GM18517 (cell line): ENCODE results near the gene PRMT2.
A peak's percentile ranks its signal among the peaks of the same experiment; 100 is the strongest.

Source experiments
- ATAC-seq: cut with Tn5 transposase; IDR thresholded peaks from one replicate; pipeline ENCODE4 v1.9.1; 2021; ENCODE audit warnings: mild to moderate bottlenecking, moderate library complexity; ENCODE audit not compliant: unreplicated experiment

Gene PRMT2

GRCh38 chr21:46635324-46636180, at the start of gene PRMT2:
TSS of gene PRMT2 (plus strand) at chr21:46635674. CDS start at chr21:46636952, 1,278 bp downstream.
- peak; percentile 85 for ATAC-seq

GRCh38 chr21:46594276-46594675, 41.2 kb upstream of the PRMT2 start:
- ATAC-seq = no peak

GRCh38 chr21:46596201-46596600, 39.3 kb upstream of the PRMT2 start:
- ATAC-seq = no peak

- ATAC-seq = no peak
Measured at GRCh38 chr21:46597031-46597430, 38.4 kb upstream of the PRMT2 start.

- ATAC-seq = no peak
Measured at GRCh38 chr21:46597896-46598343, 37.6 kb upstream of the PRMT2 start.

GRCh38 chr21:46598581-46599572, 36.6 kb upstream of the PRMT2 start:
- ATAC-seq = no peak

GRCh38 chr21:46600305-46600704, 35.2 kb upstream of the PRMT2 start:
- ATAC-seq = no peak

- no peak for ATAC-seq
Measured at GRCh38 chr21:46600978-46601377, 34.5 kb upstream of the PRMT2 start.

GRCh38 chr21:46603228-46603627, 32.2 kb upstream of the PRMT2 start:
- ATAC-seq = no peak

- no peak for ATAC-seq
Measured at GRCh38 chr21:46604329-46604974, 31.0 kb upstream of the PRMT2 start.

GRCh38 chr21:46604975-46605766, 30.3 kb upstream of the PRMT2 start, which contains the start of gene S100B:
TSS of gene S100B (minus strand) at chr21:46605082. CDS start at chr21:46602415, 2,667 bp downstream.
- ATAC-seq = no peak

GRCh38 chr21:46605767-46606426, 29.6 kb upstream of the PRMT2 start:
- ATAC-seq = no peak

GRCh38 chr21:46606427-46606813, 29.1 kb upstream of the PRMT2 start:
- no peak for ATAC-seq

- no peak for ATAC-seq
Measured at GRCh38 chr21:46607636-46608035, 27.8 kb upstream of the PRMT2 start.

- ATAC-seq = peak; percentile 50
Measured at GRCh38 chr21:46608672-46609111, 26.8 kb upstream of the PRMT2 start.

- no peak for ATAC-seq
Measured at GRCh38 chr21:46610018-46610701, 25.3 kb upstream of the PRMT2 start.

GRCh38 chr21:46613391-46613790, 22.1 kb upstream of the PRMT2 start:
- no peak for ATAC-seq

- ATAC-seq = no peak
Measured at GRCh38 chr21:46616050-46616449, 19.4 kb upstream of the PRMT2 start.

- ATAC-seq = no peak
Measured at GRCh38 chr21:46616656-46617055, 18.8 kb upstream of the PRMT2 start.
